Heart left ventricle (tissue), 16 donors: ENCODE data around the gene NAT10. TPM values are rescaled to one million over a fixed set of nuclear protein-coding genes. Genes with fewer than 3 reads are reported as not detected.
A peak's percentile ranks its signal among the peaks of the same experiment; 100 is the strongest.

Experiments used
- ATAC-seq, 4 donors: fragments of 200-7000 bp; cut with Tn5 transposase; one replicate each; pipeline ENCODE4 v1.9.1; 2020 to 2022; ENCODE audit warnings: moderate library complexity in 4 of 4, mild to moderate bottlenecking in 3 of 4, moderate number of reproducible peaks in 1 of 4
- DNase-seq, 5 donors: peaks; one replicate each; pipeline ENCODE4 v3.0.0-alpha.2; 2020
- H3K27ac ChIP-seq, 12 donors: fragments of 200-600 bp; sonication (generic) in 4 of 12; one replicate each; pipeline versions ENCODE4 v1.5.0 to v1.8.0; 2016 to 2022; ENCODE audit warnings: mild to moderate bottlenecking in 2 of 12
- H3K27me3 ChIP-seq, 9 donors: fragments of 200-600 bp; sonication (generic) in 2 of 9; one replicate each; pipeline versions ENCODE4 v1.5.1 to v1.8.0; 2016 to 2022; ENCODE audit warnings: mild to moderate bottlenecking in 3 of 9
- H3K36me3 ChIP-seq, 9 donors: fragments of 200-600 bp; sonication (generic) in 2 of 9; one replicate each; pipeline versions ENCODE4 v1.5.0 to v1.8.0; 2018 to 2022; ENCODE audit warnings: mild to moderate bottlenecking in 2 of 9
- H3K4me1 ChIP-seq, 12 donors: fragments of 200-600 bp; sonication (generic) in 4 of 12; one replicate each; pipeline versions ENCODE4 v1.5.0 to v1.8.0; 2016 to 2022; ENCODE audit warnings: mild to moderate bottlenecking in 3 of 12
- H3K4me3 ChIP-seq, 12 donors: fragments of 200-600 bp; sonication (generic) in 4 of 12; one replicate each; pipeline versions ENCODE4 v1.5.0 to v1.8.0; 2017 to 2022; ENCODE audit warnings: mild to moderate bottlenecking in 9 of 12, moderate library complexity in 4 of 12
- H3K9me3 ChIP-seq, 12 donors: fragments of 200-600 bp; sonication (generic) in 4 of 12; one replicate each; pipeline versions ENCODE4 v1.5.0 to v1.8.0; 2016 to 2022; ENCODE audit warnings: mild to moderate bottlenecking in 1 of 12
- CTCF ChIP-seq, 12 donors: fragments of 200-600 bp; sonication (generic) in 4 of 12; IDR thresholded peaks; one replicate each; pipeline versions ENCODE4 v1.5.0 to v1.8.0; 2018 to 2022; ENCODE audit warnings: antibody characterized with exemption in 12 of 12, mild to moderate bottlenecking in 5 of 12
- POLR2A ChIP-seq, 2 donors: fragments of 450-650 bp; IDR thresholded peaks; one replicate each; pipeline ENCODE4 v1.6.1; 2017; ENCODE audit warnings: antibody characterized with exemption in 2 of 2, mild to moderate bottlenecking in 2 of 2, moderate library complexity in 2 of 2
- WGBS, 4 donors: extraction: QIAGEN DNeasy Blood & Tissue Kit in 2 of 4; methylation state at CpG; one replicate each; pipeline versions ENCODE4 v1.1.5 to v1.1.7; 2013 to 2018; 5-methylcytosine and 5-hydroxymethylcytosine counted together
- intact Hi-C, 10 donors: fragments of 100-400 bp; cut with DNase I; formaldehyde crosslinking; loops; one replicate each; pipeline versions ENCODE4 v1.11.1 to v1.14.2; 2022
- polyA plus RNA-seq, 2 donors: library from polyadenylated mRNA; stranded (reverse); fragments of 200-250 nt; gene quantifications; one replicate each; pipeline ENCODE4 v1.2.3, GENCODE V29; 2013
- total RNA-seq, 9 donors: library from RNA; depleted of rRNA in 2 of 9; stranded (reverse); fragments of >200 nt in 2 of 9; fragmentation: NEBNext Ultra II Directional in 3 of 9; extraction: Animal tissue kit (Norgen Biotek cat#: 25700) in 3 of 9; gene quantifications; one replicate each; pipeline versions ENCODE4 v1.1.0 to v1.2.4, GENCODE V29; 2016 to 2023
- donor health status: ischemic (EF 13 %, LVEDD 7.1; RV severe dilation, severe dysfunction).
- donor health status: healthy with polysubstance abuse.
- donor health status: DM: no; HTN: yes; CAD: no.
- donor health status: DM: no; HTN: no; CAD: no.
- donor health status: ischemic (EF 25% LVEDD 6.9; RV normal size, moderate dysfunction).
- donor health status: ischemic (EF 25% LVEDD 5.7; RV mildly dilated, moderate dysfunction).
- donor health status: healthy.
- donor health status: DM: yes; HTN: yes; CAD: no.
- donor health status: ischemic (EF 35%, LVEDD 5.7; RV mildly dilated, moderate dysfunction).
- donor health status: nonischemic (EF 11% LVEDD 7.7; RV severe dilation, severe dysfunction).
- donor health status: DM: yes; HTN: yes; CAD: no.
- donor health status: PGD.
- donor health status: ischemic (EF 29% LVEDD 5.4; RV normal size, mild dysfunction).
- donor health status: nonischemic (EF 23%, LVEDD 6.1; RV moderate dilation, normal function).

Gene NAT10
- total and polyA plus RNA-seq, 11 donors, result 14.5 to 27.1 (median 21.1) TPM

GRCh38 chr11:34132261-34132965 is 27.0 kb downstream of the NAT10 start:
- Histone ChIP-seq H3K4me3 (no peak overlapping the region), H3K27ac (peak overlapping the region in 10 of 12 donors; percentile 16 to 79 (median 54)), H3K27me3 (no peaks in the 10 kb centered on the region), H3K9me3 (no peaks in the 10 kb centered on the region), H3K36me3 (peaks cover 0 to 100% (median 98%) of the 10 kb centered on the region in 9 donors), H3K4me1 (peaks cover 0 to 16% (median 0%) of the 10 kb centered on the region in 12 donors)
- WGBS, 4 donors, result 55 to 63% (median 60%) methylated on average over 4 of the region's 4 CpGs
- no peak for TF ChIP-seq POLR2A (IDR thresholded peaks at IDR 0.05)
- no peak for TF ChIP-seq CTCF (IDR thresholded peaks at IDR 0.05)
- intact Hi-C loops, result no loop called here
- DNase-seq, result no peak
- peak; percentile 45 to 67 (median 55) for ATAC-seq

- DNase-seq (no peak), ATAC-seq (no peak)
- intact Hi-C loops, result no loop called here
- H3K27ac ChIP-seq, result no peak overlapping the region
- no peaks in the 10 kb centered on the region for H3K9me3 ChIP-seq
- H3K27me3 ChIP-seq, result no peaks in the 10 kb centered on the region
- H3K36me3 ChIP-seq, result peaks cover 0 to 100% (median 100%) of the 10 kb centered on the region in 9 donors
- H3K4me1 ChIP-seq, result peaks cover 0 to 16% (median 0%) of the 10 kb centered on the region in 12 donors
- H3K4me3 ChIP-seq, result no peak overlapping the region
- TF ChIP-seq CTCF (IDR thresholded peaks at IDR 0.05), result no peak
- no peak for TF ChIP-seq POLR2A (IDR thresholded peaks at IDR 0.05)
- WGBS, 4 donors, result 89 to 94% (median 91%) methylated on average over 5 of the region's 5 CpGs
These were observed 29.3 kb downstream of the NAT10 start for GRCh38 chr11:34134765-34135164.

- intact Hi-C loops, result no loop called here
These were observed 30.0 kb downstream of the NAT10 start for GRCh38 chr11:34135439-34135838.

More at GRCh38 chr11:34135439-34135838, 30.0 kb downstream of the NAT10 start:
- no peak overlapping the region for H3K4me3 ChIP-seq
- no peaks in the 10 kb centered on the region for H3K27me3 ChIP-seq
- ATAC-seq (no peak), DNase-seq (no peak)
- peaks cover 0 to 16% (median 0%) of the 10 kb centered on the region in 12 donors for H3K4me1 ChIP-seq
- no peaks in the 10 kb centered on the region for H3K9me3 ChIP-seq
- WGBS, 4 donors, result 94 to 98% (median 96%) methylated on average over 3 of the region's 3 CpGs
- H3K36me3 ChIP-seq, result peaks cover 0 to 100% (median 100%) of the 10 kb centered on the region in 9 donors
- no peak overlapping the region for H3K27ac ChIP-seq
- TF ChIP-seq CTCF (IDR thresholded peaks at IDR 0.05) (no peak), POLR2A (IDR thresholded peaks at IDR 0.05) (no peak)
